Measurements from ENCODE around the gene RARA. TPM values are rescaled to one million over a fixed set of nuclear protein-coding genes. Genes with fewer than 3 reads are reported as not detected.
"Not testable (repeated sequence)": the region's sequence is repeated elsewhere in the genome, so short reads cannot be mapped to it uniquely, and the experiment has no call there.

Gene RARA
- total RNA-seq, 1 experiment from 2014 or later: 35.1 TPM

DNA sequence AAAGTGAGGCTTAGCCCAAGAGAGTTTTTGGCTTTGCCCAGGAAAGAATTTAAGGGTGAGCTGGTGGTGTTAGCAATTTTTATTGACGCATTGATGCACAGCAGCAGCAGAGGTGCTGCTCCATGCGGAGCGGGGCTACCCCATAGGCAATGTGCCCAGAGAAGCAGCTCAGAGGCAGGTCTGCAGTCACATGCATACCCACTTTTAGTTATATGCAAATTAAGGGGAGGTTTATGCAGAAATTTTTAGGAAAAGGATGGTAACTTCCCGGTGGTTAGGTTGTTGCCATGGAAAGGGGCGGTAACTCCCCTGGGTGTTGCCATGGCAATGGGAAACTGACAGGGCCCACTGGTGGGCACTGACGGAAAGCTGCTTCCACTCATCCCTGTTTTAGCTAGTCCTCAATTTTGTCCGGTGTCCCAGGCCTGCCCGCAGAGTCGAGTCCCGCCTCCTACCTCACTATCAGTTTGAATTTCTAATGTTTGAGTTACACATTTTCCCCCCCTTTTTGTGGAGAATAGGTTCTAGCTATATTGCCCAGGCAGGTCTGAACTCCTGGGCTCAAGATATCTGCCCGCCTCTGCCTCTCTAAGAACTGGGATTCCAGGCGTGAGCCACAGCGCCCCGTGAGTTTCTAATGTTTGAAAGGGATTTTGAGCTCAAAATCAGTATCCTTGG lies 66.0 kb downstream of the RARA start:
- Histone ChIP-seq H3K4me2 (ENCODE audit: low read length) (no peak overlapping the region), H3K36me3 (ENCODE audit: control insufficient read depth in 1 of 2, insufficient read depth in 2 of 2, low read length in 2 of 2) (no peaks in the 10 kb centered on the region), H3K9ac (ENCODE audit: low read length) (no peak overlapping the region), H3K27me3 (ENCODE audit: insufficient read depth, low read length) (no peaks in the 10 kb centered on the region), H3K4me3 (replicated peaks in 1 of 2; ENCODE audit: low read depth in 1 of 2, low read length in 2 of 2) (no peak overlapping the region), H3K4me1 (ENCODE audit: control insufficient read depth in 1 of 2, insufficient read depth in 2 of 2, low read length in 2 of 2) (no peaks in the 10 kb centered on the region), H3K79me2 (ENCODE audit: insufficient read depth, low read length) (no peaks in the 10 kb centered on the region), H3K9me2 (ENCODE audit: insufficient read depth) (no peaks in the 10 kb centered on the region), H2AFZ (ENCODE audit: low read depth, low read length, poor library complexity, severe bottlenecking) (no peak overlapping the region), H3K27ac (ENCODE audit: low read depth, low read length) (no peak overlapping the region), H4K20me1 (ENCODE audit: insufficient read depth) (no peaks in the 10 kb centered on the region), H3K9me3 (ENCODE audit: control insufficient read depth in 1 of 2, insufficient read depth in 1 of 2, low read depth in 1 of 2, low read length in 2 of 2) (no peaks in the 10 kb centered on the region)
- ChIA-PET CTCF (no interaction called here), POLR2A (interaction anchor here (0.9 kb wide), 1 partner anchor 127 kb away, joined by 3 read pairs; the partner anchor contains the start of gene TNS4), RAD21 (ENCODE audit: low non-redundant PET in 1 of 2, low total read pairs in 2 of 2, uncharacterized antibody in 2 of 2, unreplicated experiment in 2 of 2) (interaction anchor here in 1 of 2 experiments (0.7 kb wide), 1 partner anchor 158 kb away, joined by 3 read pairs; no protein-coding TSS in a partner anchor)
- ATAC-seq (no peak), DNase-seq (ENCODE audit: low read depth, low spot score) (no peak)
- intact Hi-C loops (cut with micrococcal nuclease): no loop called here
- TF ChIP-seq ELF1 (IDR thresholded peaks at IDR 0.05; ENCODE audit: borderline replicate concordance, low read depth) (no peak), ZFX (IDR thresholded peaks at IDR 0.05) (no peak), REST (IDR thresholded peaks at IDR 0.05; ENCODE audit: low read depth) (no peak), CEBPB (IDR thresholded peaks at IDR 0.05; ENCODE audit: low read depth) (no peak), POLR2AphosphoS5 (IDR thresholded peaks at IDR 0.05; ENCODE audit: low read depth, low read length) (no peak)
- TF ChIP-seq, protein P1, sequence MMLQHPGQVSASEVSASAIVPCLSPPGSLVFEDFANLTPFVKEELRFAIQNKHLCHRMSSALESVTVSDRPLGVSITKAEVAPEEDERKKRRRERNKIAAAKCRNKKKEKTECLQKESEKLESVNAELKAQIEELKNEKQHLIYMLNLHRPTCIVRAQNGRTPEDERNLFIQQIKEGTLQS (IDR thresholded peaks at IDR 0.05): no peak
- BruUV-seq (replicated peaks): no TSS peak

DNA sequence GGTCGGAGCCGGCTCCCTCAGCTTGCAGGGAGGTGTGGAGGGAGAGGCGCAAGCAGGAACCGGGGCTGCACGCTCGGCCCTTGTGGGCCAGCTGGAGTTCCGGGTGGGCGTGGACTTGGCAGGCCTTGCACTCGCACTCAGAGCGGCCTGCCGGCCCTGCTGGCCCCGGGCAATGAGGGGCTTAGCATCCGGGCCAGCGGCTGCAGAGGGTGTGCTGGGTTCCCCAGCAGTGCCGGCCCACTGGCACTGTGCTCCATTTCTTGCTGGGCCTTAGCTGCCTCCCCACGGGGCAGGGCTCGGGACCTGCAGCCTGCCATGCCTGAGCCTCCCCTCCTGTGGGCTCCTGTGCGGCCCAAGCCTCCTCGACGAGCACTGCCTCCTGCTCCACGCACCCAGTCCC lies 66.8 kb downstream of the RARA start:
- intact Hi-C loops (cut with micrococcal nuclease); DNase-seq (ENCODE audit: low read depth, low spot score); H3K4me1 ChIP-seq (ENCODE audit: control insufficient read depth in 1 of 2, insufficient read depth in 2 of 2, low read length in 2 of 2); POLR2A ChIA-PET; H3K9ac ChIP-seq (ENCODE audit: low read length); H3K9me3 ChIP-seq (ENCODE audit: control insufficient read depth in 1 of 2, insufficient read depth in 1 of 2, low read depth in 1 of 2, low read length in 2 of 2); ATAC-seq; H3K27me3 ChIP-seq (ENCODE audit: insufficient read depth, low read length); H2AFZ ChIP-seq (ENCODE audit: low read depth, low read length, poor library complexity, severe bottlenecking); H3K4me3 ChIP-seq (replicated peaks in 1 of 2; ENCODE audit: low read depth in 1 of 2, low read length in 2 of 2); H4K20me1 ChIP-seq (ENCODE audit: insufficient read depth); H3K4me2 ChIP-seq (ENCODE audit: low read length); H3K9me2 ChIP-seq (ENCODE audit: insufficient read depth); H3K27ac ChIP-seq (ENCODE audit: low read depth, low read length); H3K36me3 ChIP-seq (ENCODE audit: control insufficient read depth in 1 of 2, insufficient read depth in 2 of 2, low read length in 2 of 2); BruUV-seq (replicated peaks); H3K79me2 ChIP-seq (ENCODE audit: insufficient read depth, low read length); CTCF ChIA-PET: not testable (repeated sequence)
- RAD21 ChIA-PET (ENCODE audit: low non-redundant PET in 1 of 2, low total read pairs in 2 of 2, uncharacterized antibody in 2 of 2, unreplicated experiment in 2 of 2): interaction anchor here in 1 of 2 experiments (0.7 kb wide), 1 partner anchor 157 kb away, joined by 3 read pairs; no protein-coding TSS in a partner anchor

- H3K9ac ChIP-seq (ENCODE audit: low read length); H3K4me1 ChIP-seq (ENCODE audit: control insufficient read depth in 1 of 2, insufficient read depth in 2 of 2, low read length in 2 of 2); H3K27ac ChIP-seq (ENCODE audit: low read depth, low read length); RAD21 ChIA-PET (ENCODE audit: low non-redundant PET in 1 of 2, low total read pairs in 2 of 2, uncharacterized antibody in 2 of 2, unreplicated experiment in 2 of 2); CTCF ChIA-PET; H2AFZ ChIP-seq (ENCODE audit: low read depth, low read length, poor library complexity, severe bottlenecking); H3K79me2 ChIP-seq (ENCODE audit: insufficient read depth, low read length); H3K9me2 ChIP-seq (ENCODE audit: insufficient read depth); H3K4me3 ChIP-seq (replicated peaks in 1 of 2; ENCODE audit: low read depth in 1 of 2, low read length in 2 of 2); BruUV-seq (replicated peaks); H4K20me1 ChIP-seq (ENCODE audit: insufficient read depth); POLR2A ChIA-PET; ATAC-seq; H3K36me3 ChIP-seq (ENCODE audit: control insufficient read depth in 1 of 2, insufficient read depth in 2 of 2, low read length in 2 of 2); H3K4me2 ChIP-seq (ENCODE audit: low read length); H3K27me3 ChIP-seq (ENCODE audit: insufficient read depth, low read length); DNase-seq (ENCODE audit: low read depth, low spot score); intact Hi-C loops (cut with micrococcal nuclease); H3K9me3 ChIP-seq (ENCODE audit: control insufficient read depth in 1 of 2, insufficient read depth in 1 of 2, low read depth in 1 of 2, low read length in 2 of 2): not testable (repeated sequence)
Measured at GRCh38 chr17:40376541-40376940, 67.6 kb downstream of the RARA start.

All from HCT116 (cell line).